ENCODE results near the gene TMEM144.
"Not testable (repeated sequence)": the region's sequence is repeated elsewhere in the genome, so short reads cannot be mapped to it uniquely, and the experiment has no call there.

TMEM144 gene

DNA sequence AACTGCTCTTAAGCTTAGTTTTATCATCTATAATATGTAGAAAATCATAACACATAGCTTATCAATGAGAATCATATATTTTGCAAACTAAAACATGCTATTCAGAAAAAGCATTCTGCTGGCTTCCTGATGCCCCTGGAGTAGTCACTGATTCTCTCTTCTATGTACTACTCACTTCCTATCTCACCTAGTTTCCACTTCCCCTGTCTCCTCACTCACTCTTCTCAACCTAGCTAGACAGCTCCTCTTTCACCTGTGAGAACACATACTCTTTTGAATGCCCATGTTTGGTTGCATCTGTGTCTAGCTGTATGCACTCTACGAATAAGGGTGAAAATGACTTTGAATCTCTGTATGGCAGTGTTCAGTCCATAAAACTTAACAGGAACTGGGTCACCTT is 9.3 kb downstream of the TMEM144 start:
- Histone ChIP-seq H2AFZ (ENCODE audit: low read length) (no peak overlapping the region), H4K20me1 (ENCODE audit: insufficient read depth, low read length, poor library complexity, severe bottlenecking) (no peaks in the 10 kb centered on the region), H3K4me2 (ENCODE audit: low read depth, low read length, poor library complexity, severe bottlenecking) (no peak overlapping the region), H3K36me3 (ENCODE audit: insufficient read depth, low read length) (no peaks in the 10 kb centered on the region), H3K4me1 (ENCODE audit: insufficient read depth, low read length, poor library complexity, severe bottlenecking) (no peaks in the 10 kb centered on the region), H3F3A (ENCODE audit: low read depth) (no peaks in the 10 kb centered on the region), H3K27me3 (ENCODE audit: insufficient read depth, low read length, poor library complexity, severe bottlenecking) (no peaks in the 10 kb centered on the region), H3K9me2 (replicated peaks; ENCODE audit: low read depth, low read length) (no peaks in the 10 kb centered on the region), H3K4me3 (ENCODE audit: low read length, poor library complexity, severe bottlenecking) (no peak overlapping the region), H3K79me2 (ENCODE audit: insufficient read depth, low read length) (no peaks in the 10 kb centered on the region), H3K9me3 (ENCODE audit: insufficient read depth, low read depth, low read length) (no peaks in the 10 kb centered on the region), H3K9ac (ENCODE audit: low read depth, low read length, poor library complexity, severe bottlenecking) (no peak overlapping the region)
- TF ChIP-seq, protein P1, sequence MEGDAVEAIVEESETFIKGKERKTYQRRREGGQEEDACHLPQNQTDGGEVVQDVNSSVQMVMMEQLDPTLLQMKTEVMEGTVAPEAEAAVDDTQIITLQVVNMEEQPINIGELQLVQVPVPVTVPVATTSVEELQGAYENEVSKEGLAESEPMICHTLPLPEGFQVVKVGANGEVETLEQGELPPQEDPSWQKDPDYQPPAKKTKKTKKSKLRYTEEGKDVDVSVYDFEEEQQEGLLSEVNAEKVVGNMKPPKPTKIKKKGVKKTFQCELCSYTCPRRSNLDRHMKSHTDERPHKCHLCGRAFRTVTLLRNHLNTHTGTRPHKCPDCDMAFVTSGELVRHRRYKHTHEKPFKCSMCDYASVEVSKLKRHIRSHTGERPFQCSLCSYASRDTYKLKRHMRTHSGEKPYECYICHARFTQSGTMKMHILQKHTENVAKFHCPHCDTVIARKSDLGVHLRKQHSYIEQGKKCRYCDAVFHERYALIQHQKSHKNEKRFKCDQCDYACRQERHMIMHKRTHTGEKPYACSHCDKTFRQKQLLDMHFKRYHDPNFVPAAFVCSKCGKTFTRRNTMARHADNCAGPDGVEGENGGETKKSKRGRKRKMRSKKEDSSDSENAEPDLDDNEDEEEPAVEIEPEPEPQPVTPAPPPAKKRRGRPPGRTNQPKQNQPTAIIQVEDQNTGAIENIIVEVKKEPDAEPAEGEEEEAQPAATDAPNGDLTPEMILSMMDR (conservative IDR thresholded peaks at IDR 0.05; ENCODE audit: low read length): no peak
- TF ChIP-seq EZH2phosphoT487 (IDR thresholded peaks at IDR 0.05; ENCODE audit: borderline replicate concordance): no peak

GRCh38 chr4:158224318-158224717 is 14.0 kb downstream of the TMEM144 start:
- H3K36me3 ChIP-seq (ENCODE audit: insufficient read depth, low read length); H3K4me1 ChIP-seq (ENCODE audit: insufficient read depth, low read length, poor library complexity, severe bottlenecking); H4K20me1 ChIP-seq (ENCODE audit: insufficient read depth, low read length, poor library complexity, severe bottlenecking); H3K9me2 ChIP-seq (replicated peaks; ENCODE audit: low read depth, low read length); H3K4me3 ChIP-seq (ENCODE audit: low read length, poor library complexity, severe bottlenecking); H2AFZ ChIP-seq (ENCODE audit: low read length); H3F3A ChIP-seq (ENCODE audit: low read depth); H3K79me2 ChIP-seq (ENCODE audit: insufficient read depth, low read length); H3K9me3 ChIP-seq (ENCODE audit: insufficient read depth, low read depth, low read length); H3K4me2 ChIP-seq (ENCODE audit: low read depth, low read length, poor library complexity, severe bottlenecking); H3K27me3 ChIP-seq (ENCODE audit: insufficient read depth, low read length, poor library complexity, severe bottlenecking); H3K9ac ChIP-seq (ENCODE audit: low read depth, low read length, poor library complexity, severe bottlenecking): not testable (repeated sequence)

DNA sequence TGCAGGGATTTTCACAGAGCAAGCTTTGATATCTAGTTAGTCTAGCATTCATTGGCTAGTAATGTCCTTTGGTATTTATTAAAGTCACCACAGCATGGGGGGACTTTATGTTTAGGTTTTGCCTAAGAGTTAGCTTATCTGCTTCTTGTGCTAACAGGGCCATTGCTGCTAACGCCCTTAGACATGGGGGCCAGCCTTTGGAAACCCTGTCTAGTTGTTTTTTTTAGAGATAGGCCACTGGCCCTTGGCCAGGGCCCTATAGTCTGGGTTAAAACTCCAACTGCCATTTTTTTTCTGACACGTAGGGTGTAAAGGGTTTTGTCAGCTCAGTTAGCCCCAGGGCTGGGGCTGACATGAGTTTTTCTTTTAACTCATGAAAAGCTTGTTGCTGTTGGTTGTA is 14.7 kb downstream of the TMEM144 start:
- not testable (repeated sequence) for H3K4me1 ChIP-seq (ENCODE audit: insufficient read depth, low read length, poor library complexity, severe bottlenecking); H3K9me2 ChIP-seq (replicated peaks; ENCODE audit: low read depth, low read length); H3K36me3 ChIP-seq (ENCODE audit: insufficient read depth, low read length); H3K4me3 ChIP-seq (ENCODE audit: low read length, poor library complexity, severe bottlenecking); H2AFZ ChIP-seq (ENCODE audit: low read length); H3K9me3 ChIP-seq (ENCODE audit: insufficient read depth, low read depth, low read length); H3K27me3 ChIP-seq (ENCODE audit: insufficient read depth, low read length, poor library complexity, severe bottlenecking); H3F3A ChIP-seq (ENCODE audit: low read depth); H4K20me1 ChIP-seq (ENCODE audit: insufficient read depth, low read length, poor library complexity, severe bottlenecking); H3K9ac ChIP-seq (ENCODE audit: low read depth, low read length, poor library complexity, severe bottlenecking); H3K4me2 ChIP-seq (ENCODE audit: low read depth, low read length, poor library complexity, severe bottlenecking); H3K79me2 ChIP-seq (ENCODE audit: insufficient read depth, low read length)

DNA sequence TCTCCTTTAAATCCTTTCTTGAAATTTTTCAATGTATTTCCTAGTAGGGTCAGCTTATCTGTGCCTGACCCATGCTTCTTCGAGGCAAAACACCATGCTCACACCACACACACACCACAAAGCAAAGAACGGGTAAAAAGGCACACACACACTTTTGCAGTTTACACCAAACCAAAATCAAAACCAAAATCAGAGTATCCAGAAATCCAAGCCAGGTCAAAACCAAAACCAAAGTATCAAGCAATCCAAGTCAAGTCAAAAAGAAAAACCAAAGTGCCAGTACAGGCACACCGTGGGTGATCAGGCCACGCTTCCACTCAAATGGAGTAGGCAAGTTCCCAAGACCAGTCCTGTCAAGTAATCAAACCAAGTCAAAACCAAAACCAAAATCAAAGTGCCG is 17.6 kb downstream of the TMEM144 start:
- H3K4me1 ChIP-seq (ENCODE audit: insufficient read depth, low read length, poor library complexity, severe bottlenecking); H3K4me3 ChIP-seq (ENCODE audit: low read length, poor library complexity, severe bottlenecking); H3K27me3 ChIP-seq (ENCODE audit: insufficient read depth, low read length, poor library complexity, severe bottlenecking); H3K9me3 ChIP-seq (ENCODE audit: insufficient read depth, low read depth, low read length); H3K4me2 ChIP-seq (ENCODE audit: low read depth, low read length, poor library complexity, severe bottlenecking); H3F3A ChIP-seq (ENCODE audit: low read depth); H3K9ac ChIP-seq (ENCODE audit: low read depth, low read length, poor library complexity, severe bottlenecking); H2AFZ ChIP-seq (ENCODE audit: low read length); H3K9me2 ChIP-seq (replicated peaks; ENCODE audit: low read depth, low read length); H3K79me2 ChIP-seq (ENCODE audit: insufficient read depth, low read length); H4K20me1 ChIP-seq (ENCODE audit: insufficient read depth, low read length, poor library complexity, severe bottlenecking); H3K36me3 ChIP-seq (ENCODE audit: insufficient read depth, low read length): not testable (repeated sequence)

DNA sequence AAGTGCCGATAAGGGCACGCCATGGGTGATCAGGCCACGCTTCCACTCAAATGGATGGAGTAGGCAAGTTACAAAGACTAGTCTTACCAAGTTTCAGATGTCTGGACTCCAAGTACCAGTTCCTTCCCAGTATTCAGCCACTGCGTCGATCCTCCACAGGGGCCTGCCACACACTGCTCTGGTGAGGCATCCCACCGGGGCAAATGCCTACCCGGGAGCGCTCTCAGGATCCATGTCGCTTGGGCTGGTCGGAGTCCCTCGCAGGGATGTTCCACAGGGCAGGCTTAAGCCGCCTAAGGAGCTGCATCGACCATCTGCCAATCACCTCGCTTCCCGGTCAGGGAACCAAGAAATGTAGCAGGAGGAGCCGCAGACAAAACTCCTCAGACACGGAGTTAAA is 18.1 kb downstream of the TMEM144 start:
- not testable (repeated sequence) for H3K79me2 ChIP-seq (ENCODE audit: insufficient read depth, low read length); H3K4me3 ChIP-seq (ENCODE audit: low read length, poor library complexity, severe bottlenecking); H3K27me3 ChIP-seq (ENCODE audit: insufficient read depth, low read length, poor library complexity, severe bottlenecking); H2AFZ ChIP-seq (ENCODE audit: low read length); H3K4me1 ChIP-seq (ENCODE audit: insufficient read depth, low read length, poor library complexity, severe bottlenecking); H3K9me3 ChIP-seq (ENCODE audit: insufficient read depth, low read depth, low read length); H3K9ac ChIP-seq (ENCODE audit: low read depth, low read length, poor library complexity, severe bottlenecking); H3K36me3 ChIP-seq (ENCODE audit: insufficient read depth, low read length); H3F3A ChIP-seq (ENCODE audit: low read depth); H3K4me2 ChIP-seq (ENCODE audit: low read depth, low read length, poor library complexity, severe bottlenecking); H3K9me2 ChIP-seq (replicated peaks; ENCODE audit: low read depth, low read length); H4K20me1 ChIP-seq (ENCODE audit: insufficient read depth, low read length, poor library complexity, severe bottlenecking)

Measured in Loucy (cell line).